Liver (tissue), 3 donors: ENCODE data around the gene XDH.

ENCODE experiments used
- EGR1 ChIP-seq, 2 donors: IDR thresholded peaks; 2 replicates each; pipeline ENCODE4 v1.6.1; 2016 to 2018; ENCODE audit warnings: antibody characterized with exemption in 2 of 2, low read depth in 2 of 2
- FOXA1 ChIP-seq: IDR thresholded peaks from 2 replicates; pipeline ENCODE4 v1.6.1; 2016; ENCODE audit warnings: antibody characterized with exemption
- GABPA ChIP-seq, 2 donors: IDR thresholded peaks in 1 of 2; conservative IDR thresholded peaks in 1 of 2; 2 replicates each; pipeline ENCODE4 v1.6.1; 2016; ENCODE audit warnings: antibody characterized with exemption in 2 of 2, mild to moderate bottlenecking in 1 of 2, moderate library complexity in 1 of 2
- JUND ChIP-seq, 2 donors: IDR thresholded peaks; 2 replicates each; pipeline ENCODE4 v1.6.1; 2016; ENCODE audit warnings: antibody characterized with exemption in 2 of 2
- RXRA ChIP-seq, 2 donors: IDR thresholded peaks; 2 replicates each; pipeline ENCODE4 v1.6.1; 2017 to 2018; ENCODE audit warnings: antibody characterized with exemption in 2 of 2, mild to moderate bottlenecking in 1 of 2
- YY1 ChIP-seq: IDR thresholded peaks from 2 replicates; pipeline ENCODE4 v1.6.1; 2016; ENCODE audit warnings: antibody characterized with exemption, mild to moderate bottlenecking
- TF ChIP-seq, protein P1 (sequence below): fragments of 150-350 bp; IDR thresholded peaks from 2 replicates; pipeline ENCODE4 v1.5.1; 2017; ENCODE audit warnings: improper control_type of control experiment, low read depth, low read length; ENCODE audit not compliant: missing input control
- TF ChIP-seq, protein P2 (sequence below): IDR thresholded peaks from 2 replicates; pipeline ENCODE4 v1.6.1; 2016; ENCODE audit warnings: antibody characterized with exemption
- donor health status: healthy.
- donor health status: healthy.

DNA sequence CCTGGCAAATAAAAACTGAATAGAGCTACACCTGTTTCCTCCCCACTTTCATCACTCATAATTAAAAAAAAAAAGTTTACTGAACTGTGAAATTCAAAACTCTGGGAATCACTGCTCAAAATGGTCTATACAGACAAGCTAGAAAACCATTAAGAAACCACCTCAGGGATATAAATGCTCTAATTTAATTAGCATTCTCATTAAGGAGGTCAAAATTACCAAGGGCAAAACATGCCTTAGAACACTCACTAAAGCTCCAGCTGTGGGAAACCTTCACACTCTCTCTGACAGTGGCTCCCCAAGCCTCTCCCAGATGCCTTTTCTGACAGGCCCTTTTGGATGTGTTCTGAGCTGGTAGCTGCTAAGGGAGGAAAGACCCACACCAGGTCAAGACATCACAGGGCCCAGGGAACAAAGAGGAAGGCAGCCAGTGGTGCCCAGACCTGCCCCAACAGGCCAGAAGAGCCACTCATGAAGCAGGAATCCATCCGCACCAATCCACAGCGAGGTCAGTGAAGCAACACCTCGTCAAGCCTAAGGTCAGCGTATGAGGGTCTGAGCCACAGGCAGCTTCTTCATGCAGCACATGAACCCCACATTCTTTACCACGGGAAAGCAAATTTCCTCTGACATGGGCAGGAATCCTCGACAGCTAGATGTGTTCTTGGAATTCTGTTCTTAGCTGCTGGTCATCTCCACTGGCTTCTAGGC, 35.6 kb downstream of the XDH start:
- TF ChIP-seq, protein P1, sequence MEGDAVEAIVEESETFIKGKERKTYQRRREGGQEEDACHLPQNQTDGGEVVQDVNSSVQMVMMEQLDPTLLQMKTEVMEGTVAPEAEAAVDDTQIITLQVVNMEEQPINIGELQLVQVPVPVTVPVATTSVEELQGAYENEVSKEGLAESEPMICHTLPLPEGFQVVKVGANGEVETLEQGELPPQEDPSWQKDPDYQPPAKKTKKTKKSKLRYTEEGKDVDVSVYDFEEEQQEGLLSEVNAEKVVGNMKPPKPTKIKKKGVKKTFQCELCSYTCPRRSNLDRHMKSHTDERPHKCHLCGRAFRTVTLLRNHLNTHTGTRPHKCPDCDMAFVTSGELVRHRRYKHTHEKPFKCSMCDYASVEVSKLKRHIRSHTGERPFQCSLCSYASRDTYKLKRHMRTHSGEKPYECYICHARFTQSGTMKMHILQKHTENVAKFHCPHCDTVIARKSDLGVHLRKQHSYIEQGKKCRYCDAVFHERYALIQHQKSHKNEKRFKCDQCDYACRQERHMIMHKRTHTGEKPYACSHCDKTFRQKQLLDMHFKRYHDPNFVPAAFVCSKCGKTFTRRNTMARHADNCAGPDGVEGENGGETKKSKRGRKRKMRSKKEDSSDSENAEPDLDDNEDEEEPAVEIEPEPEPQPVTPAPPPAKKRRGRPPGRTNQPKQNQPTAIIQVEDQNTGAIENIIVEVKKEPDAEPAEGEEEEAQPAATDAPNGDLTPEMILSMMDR: no peak
- TF ChIP-seq YY1: no peak
- no peak for TF ChIP-seq JUND (IDR thresholded peaks at IDR 0.05)
- TF ChIP-seq, protein P2, sequence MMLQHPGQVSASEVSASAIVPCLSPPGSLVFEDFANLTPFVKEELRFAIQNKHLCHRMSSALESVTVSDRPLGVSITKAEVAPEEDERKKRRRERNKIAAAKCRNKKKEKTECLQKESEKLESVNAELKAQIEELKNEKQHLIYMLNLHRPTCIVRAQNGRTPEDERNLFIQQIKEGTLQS: no peak
- no peak for TF ChIP-seq FOXA1
- TF ChIP-seq GABPA (IDR thresholded peaks at IDR 0.05 in 1 of 2, conservative IDR thresholded peaks at IDR 0.05 in 1 of 2): no peak
- TF ChIP-seq EGR1 (IDR thresholded peaks at IDR 0.05; ENCODE audit: low read depth in 2 of 2): no peak
- TF ChIP-seq RXRA (IDR thresholded peaks at IDR 0.05): no peak
